Measurements from ENCODE around the gene APOL1. TPM values are rescaled to one million over a fixed set of nuclear protein-coding genes. Genes with fewer than 3 reads are reported as not detected.
"Not testable (repeated sequence)": the region's sequence is repeated elsewhere in the genome, so short reads cannot be mapped to it uniquely, and the experiment has no call there.

Gene APOL1
- total and polyA plus RNA-seq, 7 experiments from 2014 or later, result 6.2 to 91.1 (median 17.8) TPM

DNA sequence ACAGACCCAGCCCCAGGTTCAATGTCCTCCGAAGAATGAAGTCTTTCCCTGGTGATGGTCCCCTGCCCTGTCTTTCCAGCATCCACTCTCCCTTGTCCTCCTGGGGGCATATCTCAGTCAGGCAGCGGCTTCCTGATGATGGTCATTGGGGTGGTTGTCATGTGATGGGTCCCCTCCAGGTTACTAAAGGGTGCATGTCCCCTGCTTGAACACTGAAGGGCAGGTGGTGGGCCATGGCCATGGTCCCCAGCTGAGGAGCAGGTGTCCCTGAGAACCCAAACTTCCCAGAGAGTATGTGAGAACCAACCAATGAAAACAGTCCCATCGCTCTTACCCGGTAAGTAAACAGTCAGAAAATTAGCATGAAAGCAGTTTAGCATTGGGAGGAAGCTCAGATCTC is 14.1 kb downstream of the APOL1 start:
- POLR2A ChIA-PET, result no interaction called here

DNA sequence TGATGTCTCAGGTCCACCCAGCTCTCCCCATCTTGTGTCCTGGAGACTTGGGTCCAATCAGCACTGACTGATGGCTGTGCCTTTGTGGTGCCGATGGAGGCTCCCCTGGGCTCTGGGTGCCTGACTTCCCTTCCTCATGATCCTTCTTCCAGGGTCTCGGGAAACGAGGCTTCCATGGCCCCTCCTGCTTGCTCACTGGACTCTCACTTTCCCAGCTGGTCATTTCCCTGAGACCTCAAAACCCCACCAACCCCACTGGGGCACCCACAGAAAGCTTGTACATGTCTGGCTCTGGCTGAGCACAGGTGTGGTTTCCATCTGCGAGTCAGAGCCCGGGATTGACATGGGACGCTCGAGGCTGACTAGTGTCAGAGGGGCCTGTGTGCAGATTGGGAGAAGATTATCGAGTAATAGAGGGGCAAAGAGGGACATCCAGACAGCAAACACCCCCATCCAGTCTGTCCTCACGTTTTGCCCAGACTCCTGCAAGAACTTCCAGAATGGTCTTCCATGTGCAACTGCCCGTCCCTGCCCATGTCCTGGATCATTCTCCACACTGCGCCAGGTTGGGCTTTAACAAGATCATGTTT is 15.1 kb downstream of the APOL1 start:
- CTCF ChIA-PET, result no interaction called here
- POLR2A ChIA-PET, result no interaction called here
- no peaks in the 10 kb centered on the region for H3K27me3 Mint-ChIP-seq

More for the DNA sequence above, 14.1 kb downstream of the APOL1 start:
- no peaks in the 10 kb centered on the region for H3K27me3 Mint-ChIP-seq
- peak overlapping the region in 1 of 9 donors; percentile 29 for H3K27ac Mint-ChIP-seq
- peaks cover 0 to 12% (median 0%) of the 10 kb centered on the region in 7 donors for H3K4me1 Mint-ChIP-seq
- no peak for ATAC-seq
- Histone ChIP-seq H3K9me3 (ENCODE audit: control insufficient read depth in 2 of 3, low read length in 3 of 3) (no peaks in the 10 kb centered on the region), H3K27ac (ENCODE audit: low read depth, low read length) (no peak overlapping the region), H3K4me3 (ENCODE audit: low read length) (no peak overlapping the region), H3K4me1 (ENCODE audit: control insufficient read depth in 2 of 2, insufficient read depth in 2 of 2, low read length in 2 of 2) (no peaks in the 10 kb centered on the region), H3K27me3 (ENCODE audit: control insufficient read depth in 2 of 2, insufficient read depth in 2 of 2, low read length in 2 of 2) (no peaks in the 10 kb centered on the region), H3K36me3 (ENCODE audit: control insufficient read depth in 2 of 3, insufficient read depth in 3 of 3, low read length in 3 of 3) (peaks cover 6 to 38% (median 6%) of the 10 kb centered on the region in 3 experiments)
- H3K36me3 Mint-ChIP-seq, result peaks cover 7 to 55% (median 25%) of the 10 kb centered on the region in 5 donors
- CTCF ChIA-PET, result interaction anchor here (0.5 to 1.3 kb wide), 4 partner anchors 12 to 176 kb away, joined by 3 to 4 read pairs (median 3); no protein-coding TSS in a partner anchor
- H3K4me3 Mint-ChIP-seq, result no peak overlapping the region
- no peak for DNase-seq
- intact Hi-C loops (cut with micrococcal nuclease), result no loop called here
- peaks cover 0 to 3% (median 0%) of the 10 kb centered on the region in 11 donors for H3K9me3 Mint-ChIP-seq

DNA sequence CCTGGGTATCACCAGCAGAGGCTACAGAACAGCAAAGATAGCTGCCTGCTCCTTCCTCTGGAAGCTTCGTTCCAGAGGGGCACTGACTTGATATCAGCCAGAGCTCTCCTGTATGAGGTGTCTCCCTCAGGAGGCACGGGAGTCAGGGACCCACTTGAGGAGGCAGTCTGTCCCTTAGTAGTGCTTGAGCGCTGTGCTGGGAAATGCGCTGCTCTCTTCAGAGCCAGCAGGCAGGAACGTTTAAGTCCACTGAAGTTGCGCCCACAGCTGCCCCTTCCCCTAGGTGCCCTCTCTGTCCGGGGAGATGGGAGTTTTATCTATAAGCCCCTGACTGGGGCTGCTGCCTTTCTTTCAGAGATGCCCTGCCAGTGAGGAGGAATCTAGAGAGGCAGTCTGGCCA is 18.3 kb downstream of the APOL1 start:
- H3K9me3 ChIP-seq (ENCODE audit: control insufficient read depth in 2 of 3, low read length in 3 of 3); DNase-seq; H3K9me3 Mint-ChIP-seq; H3K27me3 Mint-ChIP-seq; H3K4me1 ChIP-seq (ENCODE audit: control insufficient read depth in 2 of 2, insufficient read depth in 2 of 2, low read length in 2 of 2); H3K4me3 ChIP-seq (ENCODE audit: low read length); H3K36me3 ChIP-seq (ENCODE audit: control insufficient read depth in 2 of 3, insufficient read depth in 3 of 3, low read length in 3 of 3); POLR2A ChIA-PET; intact Hi-C loops (cut with micrococcal nuclease); H3K4me3 Mint-ChIP-seq; H3K27ac ChIP-seq (ENCODE audit: low read depth, low read length); H3K27me3 ChIP-seq (ENCODE audit: control insufficient read depth in 2 of 2, insufficient read depth in 2 of 2, low read length in 2 of 2); ATAC-seq: not testable (repeated sequence)
- Mint-ChIP-seq H3K4me1 (peaks cover 0 to 15% (median 8%) of the 10 kb centered on the region in 7 donors), H3K36me3 (peaks cover 3 to 21% (median 13%) of the 10 kb centered on the region in 5 donors), H3K27ac (peak overlapping the region in 1 of 9 donors; percentile 6)
- CTCF ChIA-PET, result interaction anchor here (0.8 kb wide), 1 partner anchor 32 kb away, joined by 3 read pairs; the partner anchor contains the start of gene APOL2

More for the DNA sequence above, 15.1 kb downstream of the APOL1 start:
- peaks cover 0 to 12% (median 0%) of the 10 kb centered on the region in 7 donors for H3K4me1 Mint-ChIP-seq
- H3K27ac Mint-ChIP-seq, result no peak overlapping the region
- H3K27ac ChIP-seq (ENCODE audit: low read depth, low read length), result no peak overlapping the region
- H3K36me3 ChIP-seq (ENCODE audit: control insufficient read depth in 2 of 3, insufficient read depth in 3 of 3, low read length in 3 of 3), result peaks cover 5 to 29% (median 6%) of the 10 kb centered on the region in 3 experiments
- no peak for DNase-seq
- H3K9me3 Mint-ChIP-seq, result peaks cover 0 to 3% (median 0%) of the 10 kb centered on the region in 11 donors
- intact Hi-C loops (cut with micrococcal nuclease), result no loop called here
- ATAC-seq, result no peak
- peaks cover 7 to 47% (median 21%) of the 10 kb centered on the region in 5 donors for H3K36me3 Mint-ChIP-seq
- no peaks in the 10 kb centered on the region for H3K27me3 ChIP-seq (ENCODE audit: control insufficient read depth in 2 of 2, insufficient read depth in 2 of 2, low read length in 2 of 2)
- H3K4me3 Mint-ChIP-seq, result no peak overlapping the region
- H3K4me1 ChIP-seq (ENCODE audit: control insufficient read depth in 2 of 2, insufficient read depth in 2 of 2, low read length in 2 of 2), result no peaks in the 10 kb centered on the region
- no peak overlapping the region for H3K4me3 ChIP-seq (ENCODE audit: low read length)
- no peaks in the 10 kb centered on the region for H3K9me3 ChIP-seq (ENCODE audit: control insufficient read depth in 2 of 3, low read length in 3 of 3)

DNA sequence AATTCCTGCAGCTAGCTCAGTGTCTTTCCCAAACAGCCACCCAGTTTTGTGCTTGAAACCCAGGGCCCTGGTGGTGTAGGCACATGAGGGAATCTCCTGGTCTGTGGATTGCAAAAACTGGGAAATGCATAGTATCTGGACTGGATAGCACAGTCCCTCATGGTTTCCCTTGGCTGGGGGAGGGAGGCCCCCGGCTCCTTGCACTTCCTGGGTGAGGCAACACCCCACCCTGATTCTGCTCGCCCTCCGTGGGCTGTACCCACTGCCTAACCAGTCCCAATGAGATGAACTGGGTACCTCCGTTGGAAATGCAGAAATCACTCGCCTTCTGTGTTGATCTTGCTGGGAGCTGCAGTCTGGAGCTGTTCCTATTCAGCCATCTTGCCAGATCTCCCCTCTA is 19.0 kb downstream of the APOL1 start:
- H3K27me3 ChIP-seq (ENCODE audit: control insufficient read depth in 2 of 2, insufficient read depth in 2 of 2, low read length in 2 of 2); H3K4me3 ChIP-seq (ENCODE audit: low read length); H3K9me3 ChIP-seq (ENCODE audit: control insufficient read depth in 2 of 3, low read length in 3 of 3); intact Hi-C loops (cut with micrococcal nuclease); H3K27ac Mint-ChIP-seq; H3K36me3 ChIP-seq (ENCODE audit: control insufficient read depth in 2 of 3, insufficient read depth in 3 of 3, low read length in 3 of 3); H3K27ac ChIP-seq (ENCODE audit: low read depth, low read length); H3K4me3 Mint-ChIP-seq; POLR2A ChIA-PET; ATAC-seq; H3K27me3 Mint-ChIP-seq; H3K4me1 ChIP-seq (ENCODE audit: control insufficient read depth in 2 of 2, insufficient read depth in 2 of 2, low read length in 2 of 2); DNase-seq; H3K9me3 Mint-ChIP-seq: not testable (repeated sequence)
- peaks cover 3 to 19% (median 10%) of the 10 kb centered on the region in 5 donors for H3K36me3 Mint-ChIP-seq
- CTCF ChIA-PET, result interaction anchor here (0.8 kb wide), 1 partner anchor 33 kb away, joined by 3 read pairs; the partner anchor contains the start of gene APOL2
- peaks cover 0 to 15% (median 9%) of the 10 kb centered on the region in 7 donors for H3K4me1 Mint-ChIP-seq

DNA sequence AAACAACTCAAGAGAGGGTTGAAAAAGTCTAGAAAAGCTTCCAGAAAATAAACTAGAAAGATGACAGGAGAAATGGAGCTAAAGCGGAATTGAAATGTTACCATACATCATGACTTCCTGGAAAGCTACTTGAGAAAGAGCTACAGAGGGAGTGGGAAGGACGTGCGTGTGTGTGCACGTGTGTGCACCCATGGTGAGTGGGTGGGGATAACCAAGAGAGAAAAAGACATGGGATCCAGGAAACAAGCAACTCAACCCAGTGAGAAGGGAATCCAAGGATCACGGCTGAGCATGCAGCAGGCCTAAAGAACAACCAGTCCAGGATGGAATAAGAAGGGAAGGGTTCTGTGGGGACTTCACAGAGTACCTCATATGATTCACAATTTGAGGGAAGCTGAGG is 21.6 kb downstream of the APOL1 start:
- no peaks in the 10 kb centered on the region for H3K27me3 Mint-ChIP-seq
- no peaks in the 10 kb centered on the region for H3K9me3 ChIP-seq (ENCODE audit: control insufficient read depth in 2 of 3, low read length in 3 of 3)
- DNase-seq (no peak), ATAC-seq (no peak)
- no peak overlapping the region for H3K27ac ChIP-seq (ENCODE audit: low read depth, low read length)
- no peak overlapping the region for H3K4me3 Mint-ChIP-seq
- H3K36me3 Mint-ChIP-seq, result peaks cover 0 to 6% (median 0%) of the 10 kb centered on the region in 5 donors
- intact Hi-C loops (cut with micrococcal nuclease), result no loop called here
- POLR2A ChIA-PET, result no interaction called here
- H3K27me3 ChIP-seq (ENCODE audit: control insufficient read depth in 2 of 2, insufficient read depth in 2 of 2, low read length in 2 of 2), result no peaks in the 10 kb centered on the region
- H3K4me1 Mint-ChIP-seq, result peaks cover 9 to 24% (median 17%) of the 10 kb centered on the region in 7 donors
- peaks cover 10 to 16% of the 10 kb centered on the region in 2 donors for H3K4me1 ChIP-seq (ENCODE audit: control insufficient read depth in 2 of 2, insufficient read depth in 2 of 2, low read length in 2 of 2)
- peaks cover 0 to 10% (median 0%) of the 10 kb centered on the region in 11 donors for H3K9me3 Mint-ChIP-seq
- no peaks in the 10 kb centered on the region for H3K36me3 ChIP-seq (ENCODE audit: control insufficient read depth in 2 of 3, insufficient read depth in 3 of 3, low read length in 3 of 3)
- CTCF ChIA-PET, result interaction anchor here (0.5 to 1.5 kb wide), 4 partner anchors 14 to 210 kb away, joined by 3 to 4 read pairs (median 3); partner anchors contain the start of gene APOL2
- H3K27ac Mint-ChIP-seq, result peak overlapping the region in 2 of 9 donors; percentile 10 to 65
- no peak overlapping the region for H3K4me3 ChIP-seq (ENCODE audit: low read length)

DNA sequence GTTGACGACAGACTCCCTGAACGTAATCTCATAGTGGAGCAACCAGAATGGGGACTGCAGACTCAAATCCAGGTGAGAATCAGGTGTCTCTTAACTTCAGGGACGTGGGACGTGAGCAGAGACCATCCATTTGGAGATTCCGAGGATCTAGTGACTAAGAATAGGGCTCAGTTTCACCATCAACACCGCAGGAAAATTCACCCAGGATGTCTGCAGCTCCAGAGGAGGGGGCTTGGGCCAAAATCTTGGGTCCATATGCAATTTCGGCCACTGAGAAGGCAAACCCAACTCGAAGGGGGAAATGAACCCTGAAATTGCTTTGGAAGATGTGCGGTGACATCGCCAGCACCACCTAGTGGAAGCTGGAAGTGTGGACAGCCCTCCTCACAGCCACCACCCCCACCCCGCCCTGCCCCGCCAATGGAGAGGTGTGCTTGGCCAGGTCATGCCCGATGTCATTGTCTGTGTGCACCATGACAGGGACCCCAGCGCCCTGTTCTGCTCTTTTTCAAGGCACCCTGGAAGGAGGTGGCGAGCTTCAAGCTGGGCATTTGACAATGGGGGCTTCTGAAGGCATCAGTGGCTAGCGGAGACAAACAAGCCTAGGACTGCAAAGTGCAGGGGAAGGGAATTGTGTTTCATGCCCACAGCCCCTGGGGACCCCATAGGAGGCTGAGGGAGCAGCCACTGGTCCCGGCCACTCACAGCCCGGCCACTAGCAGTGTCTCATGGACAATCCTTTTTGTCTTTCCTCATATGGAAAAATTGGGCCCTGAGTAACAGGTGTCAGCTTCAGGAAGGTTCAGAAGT is 24.8 kb downstream of the APOL1 start:
- H3K27me3 ChIP-seq (ENCODE audit: control insufficient read depth in 2 of 2, insufficient read depth in 2 of 2, low read length in 2 of 2), result no peaks in the 10 kb centered on the region
- peak; percentile 89 for ATAC-seq
- peak in 8 of 9 donors; percentile 26 to 66 (median 54) for DNase-seq
- peak overlapping the region; percentile 31 to 88 (median 63) for H3K27ac Mint-ChIP-seq
- no peaks in the 10 kb centered on the region for H3K27me3 Mint-ChIP-seq
- H3K4me1 Mint-ChIP-seq, result peaks cover 9 to 24% (median 15%) of the 10 kb centered on the region in 7 donors
- CTCF ChIA-PET, result interaction anchor here (0.7 to 2.2 kb wide), 12 partner anchors 11 to 200 kb away, joined by 3 to 8 read pairs (median 4); partner anchors contain the start of genes APOL1 and APOL2
- peak overlapping the region in 3 of 10 donors; percentile 12 to 51 (median 21) for H3K4me3 Mint-ChIP-seq
- H3K4me1 ChIP-seq (ENCODE audit: control insufficient read depth in 2 of 2, insufficient read depth in 2 of 2, low read length in 2 of 2), result peaks cover 10 to 16% of the 10 kb centered on the region in 2 donors
- peaks cover 7 to 19% (median 8%) of the 10 kb centered on the region in 5 donors for H3K36me3 Mint-ChIP-seq
- no peak overlapping the region for H3K27ac ChIP-seq (ENCODE audit: low read depth, low read length)
- POLR2A ChIA-PET, result interaction anchor here (0.6 to 1.9 kb wide), 7 partner anchors 9 to 125 kb away, joined by 3 to 8 read pairs (median 4); no protein-coding TSS in a partner anchor
- intact Hi-C loops (cut with micrococcal nuclease), result loop anchor here (1.0 kb wide), 3 partner anchors 9 to 82 kb away; partner anchors contain the start of gene APOL2 (in 1 of the 2)
- H3K36me3 ChIP-seq (ENCODE audit: control insufficient read depth in 2 of 3, insufficient read depth in 3 of 3, low read length in 3 of 3), result peaks cover 0 to 21% (median 6%) of the 10 kb centered on the region in 3 experiments
- H3K9me3 ChIP-seq (ENCODE audit: control insufficient read depth in 2 of 3, low read length in 3 of 3), result no peaks in the 10 kb centered on the region
- H3K9me3 Mint-ChIP-seq, result peaks cover 0 to 16% (median 0%) of the 10 kb centered on the region in 11 donors
- H3K4me3 ChIP-seq (ENCODE audit: low read length), result no peak overlapping the region

Data from naive thymus-derived CD4-positive, alpha-beta T cell (primary cell).